Hepatocyte (in vitro differentiated cells): ENCODE data around the gene PDIA6.

ENCODE experiments used
- EZH2 ChIP-seq: fragments of 200-600 bp; sonication (generic); IDR thresholded peaks from 2 replicates; pipeline ENCODE4 v1.6.1; 2016; ENCODE audit warnings: antibody characterized with exemption, mild to moderate bottlenecking, borderline replicate concordance
- EZH2phosphoT487 ChIP-seq: fragments of 200-600 bp; sonication (generic); IDR thresholded peaks from one replicate; pipeline ENCODE4 v1.6.1; 2018; ENCODE audit warnings: antibody characterized with exemption, mild to moderate bottlenecking, low read depth, moderate library complexity; ENCODE audit not compliant: unreplicated experiment, severe bottlenecking
- TF ChIP-seq, protein P1 (sequence below): fragments of 200-600 bp; sonication (generic); IDR thresholded peaks from 2 replicates; pipeline ENCODE4 v1.5.1; 2016; ENCODE audit warnings: antibody characterized with exemption, mild to moderate bottlenecking; ENCODE audit not compliant: poor library complexity

DNA sequence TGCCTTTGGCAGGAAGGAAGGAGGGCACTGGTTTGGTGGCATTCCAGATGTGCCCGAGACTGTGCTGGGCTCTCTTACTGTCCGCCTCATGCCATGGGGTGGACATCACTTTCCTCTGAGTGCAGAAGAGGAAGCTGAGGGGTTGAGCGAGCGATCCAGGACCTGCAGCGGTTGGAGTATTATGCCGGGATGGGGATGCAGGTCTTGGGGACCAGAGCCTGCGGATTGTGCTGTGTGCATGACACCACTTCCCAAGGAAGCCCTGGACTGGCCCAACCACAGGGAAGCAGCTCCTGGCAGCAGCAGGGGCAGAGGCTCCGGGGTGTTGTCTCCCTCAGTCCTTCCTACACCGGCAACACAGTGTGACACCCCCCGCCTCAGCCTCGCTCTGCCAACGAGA, 46.7 kb downstream of the PDIA6 start:
- TF ChIP-seq EZH2 (no peak), EZH2phosphoT487 (no peak)
- TF ChIP-seq, protein P1, sequence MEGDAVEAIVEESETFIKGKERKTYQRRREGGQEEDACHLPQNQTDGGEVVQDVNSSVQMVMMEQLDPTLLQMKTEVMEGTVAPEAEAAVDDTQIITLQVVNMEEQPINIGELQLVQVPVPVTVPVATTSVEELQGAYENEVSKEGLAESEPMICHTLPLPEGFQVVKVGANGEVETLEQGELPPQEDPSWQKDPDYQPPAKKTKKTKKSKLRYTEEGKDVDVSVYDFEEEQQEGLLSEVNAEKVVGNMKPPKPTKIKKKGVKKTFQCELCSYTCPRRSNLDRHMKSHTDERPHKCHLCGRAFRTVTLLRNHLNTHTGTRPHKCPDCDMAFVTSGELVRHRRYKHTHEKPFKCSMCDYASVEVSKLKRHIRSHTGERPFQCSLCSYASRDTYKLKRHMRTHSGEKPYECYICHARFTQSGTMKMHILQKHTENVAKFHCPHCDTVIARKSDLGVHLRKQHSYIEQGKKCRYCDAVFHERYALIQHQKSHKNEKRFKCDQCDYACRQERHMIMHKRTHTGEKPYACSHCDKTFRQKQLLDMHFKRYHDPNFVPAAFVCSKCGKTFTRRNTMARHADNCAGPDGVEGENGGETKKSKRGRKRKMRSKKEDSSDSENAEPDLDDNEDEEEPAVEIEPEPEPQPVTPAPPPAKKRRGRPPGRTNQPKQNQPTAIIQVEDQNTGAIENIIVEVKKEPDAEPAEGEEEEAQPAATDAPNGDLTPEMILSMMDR: no peak
